ENCODE measurements around the gene POMT1.
"Not testable (repeated sequence)": the region's sequence is repeated elsewhere in the genome, so short reads cannot be mapped to it uniquely, and the experiment has no call there.

The POMT1 gene

GRCh38 chr9:131525643-131526565, 23.2 kb downstream of the POMT1 start:
- no peak for DNase-seq (ENCODE audit: low read depth in 2 of 2)

- DNase-seq (ENCODE audit: low read depth in 2 of 2) = no peak
Measured at GRCh38 chr9:131528186-131528585, 25.5 kb downstream of the POMT1 start.

- no peak for DNase-seq (ENCODE audit: low read depth in 2 of 2)
Measured at GRCh38 chr9:131528886-131529505, 26.3 kb downstream of the POMT1 start.

GRCh38 chr9:131529597-131530545, 27.2 kb downstream of the POMT1 start:
- DNase-seq (ENCODE audit: low read depth in 2 of 2) = no peak

GRCh38 chr9:131530546-131530919, 27.8 kb downstream of the POMT1 start:
- DNase-seq (ENCODE audit: low read depth in 2 of 2) = no peak

GRCh38 chr9:131530920-131531832, 28.5 kb downstream of the POMT1 start, which contains the start of gene UCK1:
Gene UCK1 (minus strand): TSS chr9:131531263. CDS start chr9:131531174, 89 bp downstream.
- DNase-seq (ENCODE audit: low read depth in 2 of 2) = peak; percentile 45 to 51

GRCh38 chr9:131534721-131535237, 32.1 kb downstream of the POMT1 start:
- DNase-seq (ENCODE audit: low read depth in 2 of 2) = no peak

- no peak for DNase-seq (ENCODE audit: low read depth in 2 of 2)
Measured at GRCh38 chr9:131537946-131538345, 35.2 kb downstream of the POMT1 start.

GRCh38 chr9:131539223-131539923, 36.7 kb downstream of the POMT1 start:
- DNase-seq (ENCODE audit: low read depth in 2 of 2) = no peak

- no peak for DNase-seq (ENCODE audit: low read depth in 2 of 2)
Measured at GRCh38 chr9:131543141-131543540, 40.4 kb downstream of the POMT1 start.

- no peak for DNase-seq (ENCODE audit: low read depth in 2 of 2)
Measured at GRCh38 chr9:131545003-131545785, 42.5 kb downstream of the POMT1 start, which contains the start of gene PRRT1B. Gene PRRT1B (plus strand): TSS chr9:131545523. CDS start chr9:131545616, 93 bp downstream.

- no peak for DNase-seq (ENCODE audit: low read depth in 2 of 2)
Measured at GRCh38 chr9:131545786-131546335, 43.1 kb downstream of the POMT1 start.

GRCh38 chr9:131546336-131547084, 43.8 kb downstream of the POMT1 start:
- no peak for DNase-seq (ENCODE audit: low read depth in 2 of 2)

- not testable (repeated sequence) for DNase-seq (ENCODE audit: low read depth in 2 of 2)
Measured at GRCh38 chr9:131549186-131549585, 46.5 kb downstream of the POMT1 start.

GRCh38 chr9:131550465-131550864, 47.7 kb downstream of the POMT1 start:
- DNase-seq (ENCODE audit: low read depth in 2 of 2) = not testable (repeated sequence)

- no peak for DNase-seq (ENCODE audit: low read depth in 2 of 2)
Measured at GRCh38 chr9:131552030-131552429, 49.3 kb downstream of the POMT1 start.

- DNase-seq (ENCODE audit: low read depth in 2 of 2) = no peak
Measured at GRCh38 chr9:131554087-131554842, 51.5 kb downstream of the POMT1 start.

Measured in activated CD8-positive, alpha-beta memory T cell treated with anti-CD3 and anti-CD28 coated beads for 4 hours (primary cell).